ENCODE data around the gene MANSC4. TPM values are rescaled to one million over a fixed set of nuclear protein-coding genes. Genes with fewer than 3 reads are reported as not detected.
"Not testable (repeated sequence)": the region's sequence is repeated elsewhere in the genome, so short reads cannot be mapped to it uniquely, and the experiment has no call there.

The MANSC4 gene
- total RNA-seq, 2 donors from 2014 or later = not detected

GRCh38 chr12:27751386-27752047 lies 28.5 kb downstream of the MANSC4 start:
- no peaks in the 10 kb centered on the region for H3K4me1 ChIP-seq

GRCh38 chr12:27747111-27747820 lies 32.8 kb downstream of the MANSC4 start:
- TF ChIP-seq, protein P1, sequence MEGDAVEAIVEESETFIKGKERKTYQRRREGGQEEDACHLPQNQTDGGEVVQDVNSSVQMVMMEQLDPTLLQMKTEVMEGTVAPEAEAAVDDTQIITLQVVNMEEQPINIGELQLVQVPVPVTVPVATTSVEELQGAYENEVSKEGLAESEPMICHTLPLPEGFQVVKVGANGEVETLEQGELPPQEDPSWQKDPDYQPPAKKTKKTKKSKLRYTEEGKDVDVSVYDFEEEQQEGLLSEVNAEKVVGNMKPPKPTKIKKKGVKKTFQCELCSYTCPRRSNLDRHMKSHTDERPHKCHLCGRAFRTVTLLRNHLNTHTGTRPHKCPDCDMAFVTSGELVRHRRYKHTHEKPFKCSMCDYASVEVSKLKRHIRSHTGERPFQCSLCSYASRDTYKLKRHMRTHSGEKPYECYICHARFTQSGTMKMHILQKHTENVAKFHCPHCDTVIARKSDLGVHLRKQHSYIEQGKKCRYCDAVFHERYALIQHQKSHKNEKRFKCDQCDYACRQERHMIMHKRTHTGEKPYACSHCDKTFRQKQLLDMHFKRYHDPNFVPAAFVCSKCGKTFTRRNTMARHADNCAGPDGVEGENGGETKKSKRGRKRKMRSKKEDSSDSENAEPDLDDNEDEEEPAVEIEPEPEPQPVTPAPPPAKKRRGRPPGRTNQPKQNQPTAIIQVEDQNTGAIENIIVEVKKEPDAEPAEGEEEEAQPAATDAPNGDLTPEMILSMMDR (IDR thresholded peaks at IDR 0.05) = no peak
- no peaks in the 10 kb centered on the region for H3K9me3 ChIP-seq
- peak overlapping the region; percentile 29 to 54 for H3K27ac ChIP-seq
- DNase-seq (ENCODE audit: low spot score) = no peak
- no peaks in the 10 kb centered on the region for H3K27me3 ChIP-seq
- H3K36me3 ChIP-seq = peaks cover 7% of the 10 kb centered on the region
- no peaks in the 10 kb centered on the region for H3K4me1 ChIP-seq
- H3K4me3 ChIP-seq = no peak overlapping the region

More at GRCh38 chr12:27751386-27752047, 28.5 kb downstream of the MANSC4 start:
- TF ChIP-seq, protein P1 (IDR thresholded peaks at IDR 0.05) = no peak
- Histone ChIP-seq H3K4me3 (no peak overlapping the region), H3K9me3 (no peaks in the 10 kb centered on the region), H3K36me3 (peaks cover 23% of the 10 kb centered on the region), H3K27ac (no peak overlapping the region), H3K27me3 (no peaks in the 10 kb centered on the region)
- DNase-seq (ENCODE audit: low spot score) = no peak

- not testable (repeated sequence) for H3K4me3 ChIP-seq; DNase-seq (ENCODE audit: low spot score); H3K36me3 ChIP-seq; H3K27me3 ChIP-seq; H3K9me3 ChIP-seq; H3K27ac ChIP-seq; H3K4me1 ChIP-seq
Observed at GRCh38 chr12:27745734-27746133, 34.3 kb downstream of the MANSC4 start.

- Histone ChIP-seq H3K9me3 (no peaks in the 10 kb centered on the region), H3K4me1 (no peaks in the 10 kb centered on the region), H3K4me3 (no peak overlapping the region), H3K36me3 (peaks cover 17% of the 10 kb centered on the region), H3K27me3 (no peaks in the 10 kb centered on the region), H3K27ac (no peak overlapping the region)
- TF ChIP-seq, protein P1 (IDR thresholded peaks at IDR 0.05) = no peak
- DNase-seq (ENCODE audit: low spot score) = no peak
Observed at GRCh38 chr12:27743601-27744000, 36.4 kb downstream of the MANSC4 start.

- not testable (repeated sequence) for DNase-seq (ENCODE audit: low spot score); H3K27ac ChIP-seq; H3K4me1 ChIP-seq; H3K27me3 ChIP-seq; H3K4me3 ChIP-seq; H3K9me3 ChIP-seq
- H3K36me3 ChIP-seq = peaks cover 12% of the 10 kb centered on the region
Observed at GRCh38 chr12:27734321-27734720, 45.7 kb downstream of the MANSC4 start.

DNA sequence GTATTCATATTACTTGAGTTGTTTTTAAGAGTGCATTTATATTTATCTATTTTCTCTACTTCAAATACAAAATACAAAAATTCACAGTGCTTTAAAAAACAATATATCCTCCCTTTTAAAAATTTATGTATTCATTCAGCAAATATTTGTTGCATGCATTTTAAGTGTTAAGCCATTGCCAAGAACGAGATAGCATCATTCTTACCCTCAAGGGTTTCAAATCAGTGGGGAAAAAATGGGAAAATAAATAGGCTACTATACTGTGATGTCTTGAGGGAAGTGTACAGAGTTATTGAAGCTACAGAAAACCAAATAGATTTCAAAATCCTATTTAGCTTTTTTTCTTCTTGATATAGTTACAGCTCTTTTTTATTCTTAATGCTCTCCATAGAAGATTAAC lies 46.2 kb downstream of the MANSC4 start:
- H3K27ac ChIP-seq = no peak overlapping the region
- H3K4me1 ChIP-seq = no peaks in the 10 kb centered on the region
- H3K4me3 ChIP-seq = no peak overlapping the region
- peaks cover 9% of the 10 kb centered on the region for H3K36me3 ChIP-seq
- TF ChIP-seq, protein P1 (IDR thresholded peaks at IDR 0.05) = no peak
- no peak for DNase-seq (ENCODE audit: low spot score)
- no peaks in the 10 kb centered on the region for H3K27me3 ChIP-seq
- no peaks in the 10 kb centered on the region for H3K9me3 ChIP-seq
